NT2/D1 (cell line): Measurements from ENCODE around the gene TPO.
"Not testable (repeated sequence)": the region's sequence is repeated elsewhere in the genome, so short reads cannot be mapped to it uniquely, and the experiment has no call there.

Experiments used
- DNase-seq: peaks from one replicate; pipeline ENCODE4 v3.0.0-alpha.2; 2011; ENCODE audit warnings: low read depth, low spot score
- H3K27me3 ChIP-seq: 2 replicates; pipeline ENCODE4 v1.6.0; 2011; ENCODE audit warnings: mild to moderate bottlenecking; ENCODE audit not compliant: insufficient read length, insufficient read depth
- H3K36me3 ChIP-seq: 2 replicates; pipeline ENCODE4 v1.6.1; 2011; ENCODE audit warnings: mild to moderate bottlenecking, low read length, mixed read lengths; ENCODE audit not compliant: insufficient read depth, insufficient read length
- H3K4me1 ChIP-seq: 2 replicates; pipeline ENCODE4 v1.5.1; 2011; ENCODE audit not compliant: insufficient read depth, insufficient read length
- H3K4me3 ChIP-seq: 2 replicates; pipeline ENCODE4 v1.5.1; 2011; ENCODE audit warnings: low read depth; ENCODE audit not compliant: insufficient read length
- H3K9ac ChIP-seq: 2 replicates; pipeline ENCODE4 v1.6.0; 2011; ENCODE audit warnings: low read depth; ENCODE audit not compliant: insufficient read length
- H3K9me3 ChIP-seq: 2 replicates; pipeline ENCODE4 v1.5.1; 2011; ENCODE audit warnings: mild to moderate bottlenecking, low read length; ENCODE audit not compliant: insufficient read depth
- SUZ12 ChIP-seq: IDR thresholded peaks from 2 replicates; pipeline ENCODE4 v1.6.1; 2011; ENCODE audit not compliant: insufficient read length, insufficient read depth; ENCODE audit errors: extremely low read depth
- YY1 ChIP-seq: IDR thresholded peaks from 2 replicates; pipeline ENCODE4 v1.6.1; 2011; ENCODE audit not compliant: insufficient read length, insufficient read depth
- ZNF274 ChIP-seq: IDR thresholded peaks from 2 replicates; pipeline ENCODE4 v1.6.1; 2011; ENCODE audit warnings: mild to moderate bottlenecking, low read depth, low read length

The TPO gene

GRCh38 chr2:1561811-1562421 is 148.7 kb downstream of the TPO start:
- Histone ChIP-seq H3K9ac (no peak overlapping the region), H3K27me3 (no peaks in the 10 kb centered on the region), H3K4me1 (no peaks in the 10 kb centered on the region), H3K36me3 (no peaks in the 10 kb centered on the region), H3K9me3 (no peaks in the 10 kb centered on the region), H3K4me3 (no peak overlapping the region)
- DNase-seq: no peak
- TF ChIP-seq YY1: no peak

GRCh38 chr2:1563084-1563857 is 150.0 kb downstream of the TPO start:
- Histone ChIP-seq H3K9me3 (no peaks in the 10 kb centered on the region), H3K9ac (no peak overlapping the region), H3K4me3 (no peak overlapping the region), H3K36me3 (no peaks in the 10 kb centered on the region), H3K27me3 (no peaks in the 10 kb centered on the region), H3K4me1 (no peaks in the 10 kb centered on the region)
- no peak for DNase-seq
- TF ChIP-seq YY1 (no peak), SUZ12 (no peak), ZNF274 (no peak)

GRCh38 chr2:1563943-1564891 is 151.0 kb downstream of the TPO start:
- H3K36me3 ChIP-seq: no peaks in the 10 kb centered on the region
- H3K9me3 ChIP-seq: no peaks in the 10 kb centered on the region
- H3K9ac ChIP-seq: no peak overlapping the region
- H3K27me3 ChIP-seq: no peaks in the 10 kb centered on the region
- no peaks in the 10 kb centered on the region for H3K4me1 ChIP-seq
- TF ChIP-seq YY1: no peak
- no peak for TF ChIP-seq SUZ12
- TF ChIP-seq ZNF274: no peak
- no peak overlapping the region for H3K4me3 ChIP-seq
- DNase-seq: no peak

GRCh38 chr2:1567556-1568344 is 154.5 kb downstream of the TPO start:
- Histone ChIP-seq H3K27me3 (no peaks in the 10 kb centered on the region), H3K4me3 (no peak overlapping the region), H3K4me1 (no peaks in the 10 kb centered on the region), H3K9ac (no peak overlapping the region), H3K36me3 (no peaks in the 10 kb centered on the region), H3K9me3 (no peaks in the 10 kb centered on the region)
- no peak for DNase-seq
- TF ChIP-seq YY1 (no peak), SUZ12 (no peak), ZNF274 (no peak)

GRCh38 chr2:1568345-1568668 is 155.0 kb downstream of the TPO start:
- not testable (repeated sequence) for H3K9me3 ChIP-seq, DNase-seq, H3K27me3 ChIP-seq, H3K9ac ChIP-seq, H3K36me3 ChIP-seq, H3K4me3 ChIP-seq, H3K4me1 ChIP-seq

GRCh38 chr2:1569879-1570450 is 156.7 kb downstream of the TPO start:
- Histone ChIP-seq H3K4me1 (no peaks in the 10 kb centered on the region), H3K36me3 (no peaks in the 10 kb centered on the region), H3K4me3 (no peak overlapping the region), H3K9me3 (no peaks in the 10 kb centered on the region), H3K9ac (no peak overlapping the region), H3K27me3 (no peaks in the 10 kb centered on the region)
- DNase-seq: no peak
- TF ChIP-seq ZNF274 (no peak), SUZ12 (no peak), YY1 (no peak)
